Body of pancreas (tissue), 4 donors: ENCODE results near the gene CTNNA2. TPM values are rescaled to one million over a fixed set of nuclear protein-coding genes. Genes with fewer than 3 reads are reported as not detected.

ENCODE experiments used
- ATAC-seq: fragments of 150-250 bp; one replicate; pipeline ENCODE4 v1.9.1; 2016
- DNase-seq, 4 donors: peaks; one replicate each; pipeline ENCODE4 v3.0.0-alpha.2; 2019
- H3K27ac ChIP-seq, 4 donors: fragments of 200-600 bp; sonication (generic); 1 replicate in 3 of 4; 2 replicates in 1 of 4; pipeline versions ENCODE4 v1.5.1 to v1.6.1; 2016 to 2019; ENCODE audit warnings: mild to moderate bottlenecking in 1 of 4, mixed read lengths in 1 of 4, moderate library complexity in 1 of 4
- H3K27me3 ChIP-seq, 2 donors: fragments of 200-600 bp; sonication (generic); one replicate each; pipeline ENCODE4 v1.6.0; 2016; ENCODE audit warnings: mild to moderate bottlenecking in 1 of 2
- H3K36me3 ChIP-seq, 2 donors: fragments of 200-600 bp; sonication (generic); replicated peaks in 1 of 2; 2 replicates each; pipeline ENCODE4 v1.5.1; 2016; ENCODE audit warnings: low read depth in 2 of 2; ENCODE audit not compliant: insufficient read depth in 1 of 2
- H3K4me1 ChIP-seq: fragments of 200-600 bp; sonication (generic); one replicate; pipeline ENCODE4 v1.6.0; 2016
- H3K4me3 ChIP-seq, 2 donors: fragments of 200-600 bp; sonication (generic); 1 replicate in 1 of 2; 2 replicates in 1 of 2; pipeline ENCODE4 v1.5.1; 2016 to 2019
- H3K9me3 ChIP-seq, 3 donors: fragments of 200-600 bp; sonication (generic); 1 replicate in 2 of 3; 2 replicates in 1 of 3; pipeline ENCODE4 v1.5.1; 2016
- CTCF ChIP-seq, 7 experiments: fragments of 450-650 bp in 4 of 7; fragments of 200-600 bp in 3 of 7; sonication (generic) in 3 of 7; IDR thresholded peaks; one replicate each; pipeline ENCODE4 v1.5.1; 2016 to 2019; ENCODE audit warnings: antibody characterized with exemption in 7 of 7
- POLR2A ChIP-seq, 3 donors: fragments of 450-650 bp; IDR thresholded peaks; one replicate each; pipeline ENCODE4 v1.6.1; 2016; ENCODE audit warnings: antibody characterized with exemption in 3 of 3, mild to moderate bottlenecking in 2 of 3
- WGBS, 2 donors: methylation state at CpG; one replicate each; pipeline ENCODE4 v1.1.5; 2017; 5-methylcytosine and 5-hydroxymethylcytosine counted together
- intact Hi-C: fragments of 100-400 bp; cut with DNase I; formaldehyde crosslinking; loops from one replicate; pipeline ENCODE4 v1.15.1; 2023
- total RNA-seq, 2 donors: library from RNA; depleted of rRNA; stranded (reverse); fragments of >200 nt; gene quantifications; one replicate each; pipeline ENCODE4 v1.1.0, GENCODE V29; 2016

The CTNNA2 gene
- total RNA-seq, 2 donors from 2014 or later = 0.52 to 29.3 TPM

GRCh38 chr2:80258793-80259192 lies 745.9 kb downstream of the CTNNA2 start:
- no peak overlapping the region for H3K4me3 ChIP-seq
- intact Hi-C loops = no loop called here
- no peaks in the 10 kb centered on the region for H3K9me3 ChIP-seq
- no peaks in the 10 kb centered on the region for H3K4me1 ChIP-seq
- 59 to 62% methylated on average over 5 of the region's 5 CpGs for WGBS, 2 donors
- DNase-seq (no peak), ATAC-seq (no peak)
- H3K27ac ChIP-seq = no peak overlapping the region
- TF ChIP-seq CTCF (IDR thresholded peaks at IDR 0.05) (no peak), POLR2A (IDR thresholded peaks at IDR 0.05) (no peak)
- no peaks in the 10 kb centered on the region for H3K36me3 ChIP-seq
- H3K27me3 ChIP-seq = no peaks in the 10 kb centered on the region

DNA sequence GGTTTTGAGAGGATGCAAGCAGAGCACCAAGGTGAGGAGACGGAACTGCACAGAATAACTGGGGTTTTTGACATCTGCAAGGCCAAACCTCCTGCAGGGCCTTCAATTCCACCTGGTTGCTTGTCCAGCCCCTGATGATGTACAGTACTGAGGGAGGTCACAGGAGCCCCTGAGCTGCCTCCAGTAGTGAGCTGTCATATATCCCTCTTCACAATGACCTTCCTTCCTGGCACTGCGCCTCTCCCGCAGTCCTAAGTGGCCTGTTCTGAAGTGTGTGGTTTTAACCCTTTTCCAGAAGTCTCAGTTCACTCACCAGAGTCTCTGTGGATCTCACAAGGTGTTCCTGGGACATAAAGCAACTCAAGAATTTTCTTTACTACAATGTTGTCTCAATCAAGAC lies 746.4 kb downstream of the CTNNA2 start:
- no peak overlapping the region for H3K4me3 ChIP-seq
- 43 to 76% methylated on average over 3 of the region's 3 CpGs for WGBS, 2 donors
- no peaks in the 10 kb centered on the region for H3K27me3 ChIP-seq
- no peaks in the 10 kb centered on the region for H3K4me1 ChIP-seq
- no peak for ATAC-seq
- H3K9me3 ChIP-seq = no peaks in the 10 kb centered on the region
- intact Hi-C loops = no loop called here
- no peak for DNase-seq
- no peak overlapping the region for H3K27ac ChIP-seq
- TF ChIP-seq POLR2A (IDR thresholded peaks at IDR 0.05) = no peak
- no peak for TF ChIP-seq CTCF (IDR thresholded peaks at IDR 0.05)
- no peaks in the 10 kb centered on the region for H3K36me3 ChIP-seq

DNA sequence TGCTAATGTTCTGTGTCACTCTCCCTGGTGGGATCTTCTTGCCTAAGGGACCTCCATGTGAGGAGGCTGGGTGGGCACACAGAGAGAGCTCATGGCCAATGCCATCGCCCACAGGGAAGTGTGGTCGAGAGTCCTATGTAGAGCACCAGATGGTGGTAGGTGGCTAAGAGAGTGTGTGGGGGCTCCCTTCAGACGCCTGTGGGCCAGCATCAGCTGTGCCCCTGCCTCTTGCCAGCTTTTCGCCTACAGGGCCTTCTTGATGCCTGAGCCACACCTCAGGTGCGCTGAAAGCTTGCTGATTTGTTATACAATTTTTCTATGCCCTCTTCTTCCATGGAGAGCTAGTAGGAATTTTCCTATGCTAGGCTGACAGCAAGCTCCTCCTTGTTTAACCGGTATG lies 753.4 kb downstream of the CTNNA2 start:
- no peak overlapping the region for H3K27ac ChIP-seq
- H3K4me1 ChIP-seq = no peaks in the 10 kb centered on the region
- H3K4me3 ChIP-seq = no peak overlapping the region
- WGBS, 2 donors = 64 to 69% methylated on average over 6 of the region's 6 CpGs
- no peak for DNase-seq
- no peaks in the 10 kb centered on the region for H3K36me3 ChIP-seq
- H3K9me3 ChIP-seq = no peaks in the 10 kb centered on the region
- intact Hi-C loops = no loop called here
- no peak for ATAC-seq
- H3K27me3 ChIP-seq = no peaks in the 10 kb centered on the region
- no peak for TF ChIP-seq CTCF (IDR thresholded peaks at IDR 0.05)
- TF ChIP-seq POLR2A (IDR thresholded peaks at IDR 0.05) = no peak

- Histone ChIP-seq H3K36me3 (no peaks in the 10 kb centered on the region), H3K27me3 (no peaks in the 10 kb centered on the region), H3K4me3 (no peak overlapping the region), H3K4me1 (no peaks in the 10 kb centered on the region), H3K27ac (no peak overlapping the region), H3K9me3 (no peaks in the 10 kb centered on the region)
- intact Hi-C loops = no loop called here
- DNase-seq (no peak), ATAC-seq (no peak)
- 76 to 78% methylated on average over 5 of the region's 5 CpGs for WGBS, 2 donors
- no peak for TF ChIP-seq CTCF (IDR thresholded peaks at IDR 0.05)
- no peak for TF ChIP-seq POLR2A (IDR thresholded peaks at IDR 0.05)
Observed at GRCh38 chr2:80269806-80270205, 757.0 kb downstream of the CTNNA2 start.

DNA sequence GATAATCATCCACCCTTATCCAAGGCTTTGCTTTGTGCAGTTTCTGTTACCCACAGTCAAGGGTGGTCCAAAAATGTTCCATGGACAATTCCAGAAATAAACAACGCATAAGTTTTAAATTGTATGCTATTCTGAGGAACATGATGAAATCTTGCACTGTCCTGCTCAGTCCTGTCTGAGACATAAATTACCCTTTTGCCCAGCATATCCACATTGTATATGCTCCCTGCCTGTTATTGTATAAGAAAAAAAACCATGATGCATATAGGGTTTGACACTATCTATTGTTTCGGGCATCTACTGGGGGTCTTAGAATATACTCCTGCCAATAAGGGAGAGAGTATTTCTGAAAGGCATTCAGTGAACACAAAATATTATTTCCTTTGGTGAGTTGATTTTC lies 767.7 kb downstream of the CTNNA2 start:
- Histone ChIP-seq H3K36me3 (no peaks in the 10 kb centered on the region), H3K4me1 (no peaks in the 10 kb centered on the region), H3K27me3 (no peaks in the 10 kb centered on the region), H3K9me3 (no peaks in the 10 kb centered on the region), H3K4me3 (no peak overlapping the region), H3K27ac (no peak overlapping the region)
- intact Hi-C loops = no loop called here
- DNase-seq = no peak
- 84 to 88% methylated on average over 2 of the region's 2 CpGs for WGBS, 2 donors
- TF ChIP-seq CTCF (IDR thresholded peaks at IDR 0.05) = no peak
- TF ChIP-seq POLR2A (IDR thresholded peaks at IDR 0.05) = no peak
- ATAC-seq = no peak
